Nucleus accumbens (tissue), 56 donors: ENCODE data around the gene C1orf226.
"Not testable (repeated sequence)": the region's sequence is repeated elsewhere in the genome, so short reads cannot be mapped to it uniquely, and the experiment has no call there.

Experiments used
- DNase-seq, 56 donors: peaks; one replicate each; lab custom pipeline; 2025; lab: John Stamatoyannopoulos, UW

The C1orf226 gene, protein sequence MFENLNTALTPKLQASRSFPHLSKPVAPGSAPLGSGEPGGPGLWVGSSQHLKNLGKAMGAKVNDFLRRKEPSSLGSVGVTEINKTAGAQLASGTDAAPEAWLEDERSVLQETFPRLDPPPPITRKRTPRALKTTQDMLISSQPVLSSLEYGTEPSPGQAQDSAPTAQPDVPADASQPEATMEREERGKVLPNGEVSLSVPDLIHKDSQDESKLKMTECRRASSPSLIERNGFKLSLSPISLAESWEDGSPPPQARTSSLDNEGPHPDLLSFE

DNA sequence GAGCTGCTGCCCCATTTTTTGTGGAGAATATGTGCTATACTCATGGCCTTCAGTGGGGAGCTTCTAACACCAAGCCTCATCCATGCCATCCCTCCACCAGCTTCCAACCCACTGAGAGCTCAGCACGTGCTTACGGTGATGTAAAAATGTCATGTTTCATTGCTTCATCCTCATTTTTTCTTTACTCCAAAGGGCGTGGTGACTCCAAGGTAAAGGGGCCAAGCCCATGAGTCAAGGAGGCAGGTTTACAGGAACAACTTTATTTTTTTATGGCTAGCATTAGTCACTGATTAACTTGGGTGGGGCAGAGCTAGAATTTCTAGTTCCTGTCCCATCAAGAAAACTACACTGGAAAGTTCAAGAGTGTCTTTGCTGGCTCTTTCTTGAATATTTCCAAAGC is at the start of gene C1orf226:
TSS of gene C1orf226 (plus strand) at position 346 of the 400 bp plus-strand sequence. CDS start 174 bp downstream, outside the sequence.
- no peak for DNase-seq

DNA sequence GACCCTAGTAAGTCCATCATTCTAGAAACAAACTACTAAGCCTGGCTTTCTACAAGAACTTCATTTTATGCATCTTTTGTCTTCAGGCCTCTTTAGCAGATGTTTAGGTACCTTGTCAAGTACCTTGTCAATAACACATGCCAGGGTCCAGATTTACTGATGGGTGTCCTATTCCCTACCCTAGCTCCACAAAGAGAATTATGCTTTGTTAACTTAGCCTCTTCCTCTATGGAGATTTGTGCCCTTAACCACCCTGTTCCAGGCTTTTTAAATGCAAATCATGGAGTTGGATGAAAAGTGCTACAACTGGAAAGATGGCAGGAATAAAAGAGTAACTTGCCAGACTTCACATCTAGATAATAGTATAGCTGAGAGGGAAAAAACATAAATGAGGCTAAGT is 47.5 kb upstream of the C1orf226 start:
- no peak for DNase-seq

DNA sequence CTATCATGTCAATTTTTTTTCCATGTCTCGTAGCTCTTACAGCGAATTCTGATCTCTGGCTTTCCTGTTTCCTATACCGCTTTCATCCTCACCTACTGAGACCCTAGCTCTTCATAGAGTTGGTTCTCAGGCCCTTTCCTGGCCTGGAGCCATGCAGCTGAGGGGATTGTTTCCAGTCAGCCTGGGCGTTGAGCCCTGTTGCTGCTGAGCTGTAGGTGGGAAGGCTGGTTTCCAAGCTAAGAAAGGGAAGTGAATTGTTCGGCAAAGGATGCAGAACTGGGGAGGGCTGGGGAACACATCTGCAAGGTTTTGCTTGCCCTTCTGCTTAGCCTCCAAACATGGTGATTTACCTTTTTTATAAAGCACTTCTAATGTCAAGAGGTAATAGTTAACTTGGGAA is 46.4 kb upstream of the C1orf226 start:
- peak in 10 of 56 donors; percentile 1 to 42 (median 6) for DNase-seq

DNA sequence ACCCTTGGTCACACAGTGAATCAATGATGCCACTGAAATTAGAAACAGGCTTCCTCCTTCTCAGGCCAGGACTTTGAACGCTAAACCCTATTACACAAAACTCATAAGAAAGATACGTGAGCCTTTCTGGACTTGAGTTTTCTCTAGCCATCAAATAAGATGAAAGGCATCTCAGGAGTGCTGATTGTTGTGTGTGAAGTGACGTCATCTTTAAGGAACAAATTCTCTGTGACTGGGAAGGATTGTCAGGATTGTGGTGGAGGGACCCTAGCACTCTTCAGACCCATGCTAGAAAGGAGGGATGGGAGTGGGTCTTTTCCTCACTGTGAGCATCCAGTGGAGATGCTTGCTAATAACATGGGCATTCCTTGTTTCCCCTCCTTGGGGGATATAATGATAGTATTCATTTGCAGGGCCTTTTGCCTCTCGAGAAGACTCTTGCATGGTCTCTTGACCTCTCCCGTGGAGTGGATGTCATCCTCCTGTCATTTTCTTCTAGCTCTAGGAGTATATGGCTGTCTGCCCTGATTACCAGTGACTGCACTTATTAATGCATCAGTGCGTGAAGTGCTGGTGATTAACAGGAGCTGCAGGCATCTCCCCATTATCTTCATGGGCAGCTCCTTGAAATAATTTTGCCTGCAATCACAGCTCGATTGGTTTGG is 44.8 kb upstream of the C1orf226 start:
- DNase-seq: no peak

DNA sequence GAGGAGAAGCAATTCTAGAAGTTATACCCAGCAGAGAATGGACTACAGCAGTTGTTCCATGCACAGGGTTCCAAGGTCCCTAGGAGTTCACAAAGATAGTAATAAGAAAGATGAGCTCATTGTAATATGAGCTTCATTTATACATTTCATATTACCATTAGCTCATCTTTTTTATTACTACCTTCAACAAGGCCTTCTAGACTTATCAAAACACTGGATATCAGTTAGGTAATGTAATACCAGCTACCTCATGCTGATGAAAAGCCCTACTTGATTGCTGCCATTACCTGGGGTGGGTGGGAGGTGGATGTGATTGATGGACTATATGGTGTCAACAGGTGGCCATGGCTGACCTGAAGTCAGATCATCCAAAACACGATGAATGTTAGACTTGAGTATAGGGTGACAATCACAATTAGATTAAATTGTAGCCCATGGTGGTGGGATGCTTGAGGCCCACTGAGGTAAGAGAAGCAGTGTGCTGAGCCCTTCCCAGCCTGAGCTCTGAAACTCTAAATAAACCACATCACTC is 39.0 kb upstream of the C1orf226 start:
- DNase-seq: no peak

DNA sequence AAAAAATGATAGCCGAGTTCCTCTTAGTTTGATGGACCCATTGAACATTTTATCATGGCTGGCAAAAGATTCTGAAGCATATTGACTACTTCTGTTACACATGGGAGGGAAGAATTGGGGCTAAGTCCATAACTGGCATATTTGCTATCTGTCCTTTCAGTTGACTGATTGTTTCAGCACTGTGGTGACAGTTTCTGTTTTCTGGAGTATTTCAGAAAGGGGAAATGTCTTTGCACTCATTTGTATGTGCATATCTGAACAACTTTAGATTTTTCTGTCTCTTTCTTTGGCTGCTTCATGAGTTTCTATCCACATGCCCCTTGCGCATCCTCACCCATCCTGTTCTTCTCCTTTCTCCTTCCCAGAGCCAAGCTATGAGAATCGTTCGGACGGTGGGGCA is 38.1 kb upstream of the C1orf226 start:
- DNase-seq: no peak

DNA sequence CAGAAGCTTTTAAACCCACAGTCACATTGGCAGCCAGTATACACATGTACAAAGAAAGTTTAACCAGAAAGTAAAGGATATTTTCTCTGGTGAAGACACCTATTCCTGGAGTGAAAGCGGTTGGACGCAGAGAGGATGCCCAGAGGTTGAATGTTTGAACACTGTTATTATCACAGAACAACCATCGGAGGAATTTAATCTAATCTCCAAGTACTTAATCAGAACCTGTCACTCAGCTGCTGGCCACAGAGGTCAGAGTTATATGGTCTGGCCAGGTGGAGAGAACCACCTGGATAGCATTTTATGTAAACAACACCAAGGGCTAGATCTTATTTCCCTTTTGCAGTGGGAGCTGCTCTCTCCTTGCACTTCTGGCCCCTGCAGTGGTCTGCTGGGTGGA is 34.2 kb upstream of the C1orf226 start:
- no peak for DNase-seq

DNA sequence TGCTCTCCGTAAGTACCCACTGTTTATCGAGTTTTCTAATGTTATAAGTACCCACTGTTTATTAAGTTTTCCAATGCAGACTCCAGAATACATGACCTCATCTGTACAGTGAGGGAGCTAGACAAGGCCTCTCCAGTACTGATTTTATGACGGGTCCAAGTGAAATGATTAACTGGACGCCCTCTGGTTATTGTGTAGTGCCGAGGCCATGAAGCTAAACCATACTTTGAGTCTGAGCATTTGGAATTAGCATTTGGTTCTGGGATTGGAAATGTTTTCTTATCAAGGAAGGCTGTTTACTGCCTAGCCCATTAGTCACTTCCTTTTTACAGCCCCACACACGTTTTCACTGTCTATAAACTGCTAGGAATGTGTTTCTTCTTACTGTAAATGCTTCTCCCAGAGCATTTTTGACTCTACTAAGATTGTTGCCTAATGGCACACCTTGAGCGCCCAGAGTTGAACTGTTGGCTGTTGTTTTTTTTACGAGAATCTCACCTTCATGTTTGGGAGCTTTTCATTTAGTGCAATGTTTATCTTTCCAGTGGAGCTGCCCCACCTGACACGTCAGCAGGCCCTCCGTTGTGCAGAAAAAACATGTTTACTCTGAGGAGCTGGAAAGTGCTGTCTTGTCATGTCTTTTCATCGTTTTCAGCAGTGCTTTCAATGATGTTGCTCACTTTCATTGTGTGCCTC is 31.7 kb upstream of the C1orf226 start:
- DNase-seq: no peak

DNA sequence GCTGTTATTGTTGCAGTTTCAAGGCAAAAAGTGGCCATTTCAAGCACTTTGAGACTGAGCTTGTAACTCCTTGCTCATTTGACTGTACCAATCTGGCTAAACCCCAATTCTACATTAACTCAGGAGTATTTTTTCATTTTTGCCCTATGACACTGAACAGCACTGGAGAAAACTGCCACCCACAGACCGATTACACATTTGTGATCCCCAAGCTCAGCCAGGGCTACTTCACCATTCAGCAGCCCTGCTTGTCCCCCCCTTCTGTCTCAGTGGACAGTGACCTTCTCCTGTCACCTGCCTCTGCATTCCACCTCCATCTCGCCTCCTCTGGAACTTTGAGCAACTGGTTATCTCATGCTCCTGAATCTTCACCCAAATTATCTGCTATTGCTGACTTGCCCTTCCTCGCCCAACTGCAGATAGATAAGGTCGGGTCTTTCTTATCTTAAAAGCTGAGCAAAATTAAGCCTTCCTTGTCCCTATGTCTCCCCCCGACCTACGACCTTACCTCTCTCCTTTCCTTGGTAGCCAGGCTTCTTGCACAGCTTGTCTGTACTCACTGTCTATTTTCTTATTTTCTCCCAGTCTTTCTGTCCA is 30.2 kb upstream of the C1orf226 start:
- DNase-seq: no peak

DNA sequence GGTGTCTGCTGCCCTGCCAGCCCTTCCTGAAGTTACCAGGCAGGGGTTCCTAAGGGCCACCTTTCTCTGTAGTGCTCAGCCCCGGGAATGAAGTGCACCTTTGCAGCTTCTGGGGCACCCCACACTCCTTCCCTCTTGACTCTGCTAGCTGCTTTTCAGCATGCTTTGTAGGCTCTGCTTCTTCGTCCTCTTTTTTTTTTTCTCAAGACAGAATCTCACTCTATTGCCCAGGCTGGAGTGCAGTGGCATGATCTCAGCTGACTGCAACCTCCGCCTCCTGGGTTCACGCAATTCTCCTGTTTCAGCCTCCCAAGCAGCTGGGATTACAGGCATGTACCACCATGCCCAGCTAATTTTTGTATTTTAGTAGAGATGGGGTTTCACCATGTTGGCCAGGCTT is 29.7 kb upstream of the C1orf226 start:
- not testable (repeated sequence) for DNase-seq

DNA sequence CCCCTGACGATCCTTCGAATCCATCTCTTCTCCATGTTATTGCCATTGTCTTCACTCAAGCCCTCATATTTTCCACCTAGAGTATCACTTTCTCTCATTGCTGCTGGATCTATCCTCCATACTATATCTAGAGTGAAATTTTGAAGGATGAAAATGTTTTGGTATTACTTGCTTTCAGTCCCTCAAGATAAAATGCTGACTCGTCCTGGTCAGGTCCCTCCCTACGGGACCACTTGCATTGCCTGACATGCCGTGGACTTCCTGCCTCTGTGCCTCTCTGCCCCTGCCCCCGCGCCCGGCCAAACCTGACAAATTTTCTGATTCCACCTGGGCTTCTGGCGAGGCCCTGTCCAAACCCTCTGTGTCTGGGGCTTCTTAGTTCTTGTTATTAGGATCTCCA is 28.4 kb upstream of the C1orf226 start:
- DNase-seq: no peak

DNA sequence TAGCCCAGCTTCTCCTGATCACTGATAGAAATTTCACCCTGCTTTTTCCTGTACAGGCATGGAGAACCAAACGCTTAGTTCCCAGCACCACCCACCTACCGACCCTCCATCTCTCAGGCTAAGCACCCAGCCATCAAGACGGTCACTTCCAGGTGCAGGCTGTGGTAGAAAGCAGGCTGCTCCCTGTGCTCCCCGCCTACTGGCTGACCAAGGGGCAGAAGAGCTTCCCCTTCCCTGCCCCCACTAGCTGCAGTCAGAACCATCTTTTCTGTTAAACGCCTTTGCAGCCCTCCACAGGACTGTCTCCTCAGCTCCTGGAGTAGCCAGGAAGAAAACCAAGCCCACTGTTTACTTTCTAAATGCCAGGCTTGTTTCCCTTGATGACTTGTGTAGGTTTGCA is 27.8 kb upstream of the C1orf226 start:
- no peak for DNase-seq

DNA sequence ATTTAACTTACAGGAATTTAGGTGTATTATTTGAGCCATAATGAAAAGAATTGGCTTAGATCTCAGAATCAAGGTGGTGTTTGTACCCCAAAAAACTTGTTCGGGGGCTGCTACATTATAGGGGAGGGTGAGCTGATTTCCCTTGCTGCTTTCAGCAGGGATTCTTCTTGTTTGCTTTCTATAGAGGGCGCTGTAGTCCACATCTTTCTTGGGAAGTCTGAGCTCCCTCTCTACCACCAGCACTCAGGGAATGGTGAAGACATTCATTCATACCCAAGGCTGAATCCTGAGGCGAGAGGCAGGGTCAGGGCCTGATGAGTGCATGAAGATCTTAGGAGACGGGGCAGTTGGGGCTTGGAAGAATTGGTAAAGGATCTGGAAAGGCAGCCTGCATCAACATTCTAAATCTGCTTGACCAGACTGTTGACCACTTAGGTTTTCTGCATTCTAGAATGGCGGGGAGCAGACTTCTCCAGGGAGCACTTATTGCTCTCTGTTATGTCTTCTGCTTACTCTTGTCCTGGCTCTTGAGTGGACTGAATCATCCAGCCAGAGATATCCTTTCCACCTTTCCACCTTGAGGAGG is 23.8 kb upstream of the C1orf226 start:
- DNase-seq: no peak

DNA sequence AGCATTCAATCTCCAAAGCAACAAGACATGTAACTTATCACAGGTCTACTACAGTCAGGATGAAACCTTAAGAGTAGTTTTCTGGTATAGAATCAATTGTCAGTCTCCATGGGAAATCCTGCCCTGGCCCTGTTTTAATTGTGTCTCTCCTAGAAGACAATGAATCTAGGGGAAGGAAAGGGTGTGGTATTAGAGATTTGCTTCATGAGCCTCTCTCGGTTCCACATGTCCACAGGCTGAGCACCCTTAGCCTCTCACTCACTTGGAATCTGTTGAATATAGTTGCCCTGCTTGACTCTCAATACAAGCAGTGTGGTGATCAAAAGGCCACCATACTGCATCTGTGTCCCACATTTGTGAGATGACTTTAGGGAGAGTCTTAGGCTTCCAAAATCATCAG is 22.6 kb upstream of the C1orf226 start:
- no peak for DNase-seq

DNA sequence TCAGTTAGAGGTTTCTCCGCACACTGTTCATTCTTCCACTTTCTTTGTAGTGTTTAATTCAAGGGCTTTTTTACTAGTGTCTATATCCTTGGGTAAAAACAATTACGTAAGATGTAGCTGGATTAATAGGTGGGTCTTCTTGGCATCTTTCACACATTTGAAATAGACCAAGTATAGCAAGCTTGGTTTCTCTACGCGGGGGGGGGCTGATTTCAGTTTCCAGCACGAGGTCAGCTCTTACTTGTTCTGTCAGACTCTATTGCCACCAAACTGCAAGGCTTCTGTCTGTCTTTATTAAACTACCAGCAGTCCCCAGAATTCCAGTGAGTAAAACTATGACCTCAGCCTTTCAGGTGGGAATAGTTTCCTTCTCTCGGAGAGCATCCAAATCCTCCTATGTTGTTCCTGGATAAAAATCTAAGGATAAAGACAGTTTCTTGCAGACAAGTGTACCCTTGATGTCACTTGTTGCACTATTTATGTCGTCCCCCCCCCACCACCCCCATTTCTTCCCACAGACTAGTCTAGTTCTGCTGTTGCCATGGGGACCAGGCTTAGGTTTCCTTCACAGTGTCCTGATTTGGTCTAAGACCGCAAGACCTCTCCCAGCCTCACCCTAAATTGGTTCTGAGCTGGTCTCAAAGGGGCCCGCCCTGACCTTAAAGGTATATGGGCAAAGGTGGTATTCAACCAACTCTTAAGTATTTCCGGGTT is 21.8 kb upstream of the C1orf226 start:
- DNase-seq: no peak

DNA sequence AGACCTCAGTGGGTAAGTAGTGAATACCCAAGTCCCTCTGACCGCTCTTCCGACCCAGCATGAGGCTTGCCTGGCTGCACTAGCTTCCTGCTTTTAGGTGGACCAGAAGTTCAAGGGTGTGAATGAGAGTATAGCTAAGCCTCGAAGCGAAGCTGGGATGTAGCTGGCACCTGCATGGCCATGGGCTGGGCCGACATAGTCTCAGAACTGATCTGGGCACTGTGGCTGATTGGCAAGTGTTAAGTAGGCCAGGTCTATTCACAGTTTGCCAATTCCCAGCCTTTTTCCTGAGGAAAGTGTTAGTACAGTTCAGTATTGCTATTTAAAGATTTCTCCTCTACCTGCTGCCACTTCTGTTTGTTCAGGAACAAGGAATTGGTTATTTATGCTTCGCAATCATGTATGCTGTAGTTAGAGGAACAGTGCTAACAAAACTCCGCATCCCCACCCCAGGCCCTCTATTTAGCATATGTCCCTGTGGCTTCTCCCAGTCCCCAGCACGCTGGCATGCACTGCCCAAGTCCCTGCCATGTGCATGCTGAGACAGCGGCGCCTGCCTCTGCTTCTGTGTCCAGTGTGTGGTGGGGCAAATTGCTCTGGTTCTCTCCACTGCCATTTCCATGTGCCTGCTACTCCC is 21.2 kb upstream of the C1orf226 start:
- DNase-seq: no peak

DNA sequence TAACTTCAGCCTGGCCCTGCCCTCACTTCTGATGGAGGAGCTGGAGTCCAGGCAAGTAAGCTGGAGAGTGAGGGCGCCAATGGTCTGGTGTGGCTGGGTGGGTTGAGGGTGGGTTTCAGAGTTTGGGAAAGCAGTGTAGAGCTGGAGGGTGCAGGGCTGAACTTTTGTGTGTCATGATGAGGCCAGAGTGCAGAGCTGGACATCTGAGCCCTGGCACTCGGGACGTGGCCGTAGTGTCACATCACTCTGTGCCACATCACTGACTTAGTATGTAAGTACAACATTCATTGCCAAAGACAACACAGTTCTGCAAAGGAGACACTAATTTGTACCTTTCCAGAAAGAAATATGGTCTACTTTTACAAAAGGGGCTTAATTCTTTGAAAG is 20.7 kb upstream of the C1orf226 start:
- DNase-seq: no peak

DNA sequence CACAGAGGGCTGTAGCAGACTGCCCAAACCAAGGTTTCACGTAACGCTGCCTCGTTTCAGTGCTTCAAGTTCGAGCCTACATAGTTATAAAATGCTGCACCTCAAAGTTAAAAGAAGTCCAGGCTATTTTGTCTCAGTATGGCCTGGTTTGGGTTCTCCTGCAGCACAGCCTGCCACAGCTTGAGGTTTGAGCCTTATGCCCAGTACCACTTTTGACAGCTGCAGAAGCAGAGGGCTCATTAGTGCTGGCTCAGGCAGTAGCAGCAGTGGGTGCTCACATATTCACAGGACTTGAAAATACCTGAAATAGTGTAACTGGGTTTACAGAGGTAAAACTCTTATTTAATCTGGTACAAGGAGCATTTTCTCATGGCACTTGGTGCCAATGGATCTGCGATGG is 20.2 kb upstream of the C1orf226 start:
- no peak for DNase-seq

DNA sequence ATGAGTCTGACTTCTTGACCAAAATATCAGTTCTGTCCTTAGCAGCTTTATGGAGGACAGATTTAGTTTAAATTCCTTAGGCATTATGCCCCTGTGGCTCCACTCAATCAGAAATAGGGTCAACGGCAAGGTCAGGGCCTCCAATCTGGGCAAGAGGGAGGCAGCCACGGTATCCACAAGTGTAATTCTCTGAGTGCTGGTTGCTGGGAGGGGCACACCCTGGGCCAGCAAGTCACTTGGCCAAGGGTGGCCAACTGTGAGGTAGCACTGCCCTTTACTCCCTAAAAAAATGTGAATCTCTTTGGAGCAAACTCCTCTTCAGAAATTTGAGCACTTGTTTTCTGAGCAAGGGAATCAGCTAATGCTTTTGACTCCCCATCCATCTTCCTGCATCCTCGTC is 17.7 kb upstream of the C1orf226 start:
- DNase-seq: no peak

DNA sequence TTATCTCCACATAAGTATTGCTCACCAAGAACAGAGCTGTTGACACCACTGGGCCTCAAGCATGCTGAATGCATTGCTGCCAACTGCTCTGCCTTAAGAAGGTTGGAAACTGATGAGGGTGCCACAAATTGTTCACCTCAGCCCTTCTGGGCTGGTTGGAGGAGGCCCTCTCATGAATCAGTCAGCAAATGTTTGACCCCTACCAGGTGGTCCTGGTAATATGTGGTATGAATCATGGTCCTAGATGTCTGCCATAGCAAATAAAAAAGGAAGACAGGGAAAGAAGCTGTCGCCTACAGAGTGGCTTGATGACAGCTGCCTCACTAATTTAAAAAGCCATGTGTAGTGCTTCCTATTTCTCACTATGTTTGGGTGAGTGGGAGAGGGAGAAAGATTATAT is 17.0 kb upstream of the C1orf226 start:
- no peak for DNase-seq
